NT2/D1 (cell line): ENCODE measurements around the gene BOLA2B.

Experiments
- SUZ12 ChIP-seq: IDR thresholded peaks from 2 replicates; pipeline ENCODE4 v1.6.1; 2011; ENCODE audit not compliant: insufficient read length, insufficient read depth; ENCODE audit errors: extremely low read depth
- YY1 ChIP-seq: IDR thresholded peaks from 2 replicates; pipeline ENCODE4 v1.6.1; 2011; ENCODE audit not compliant: insufficient read length, insufficient read depth
- ZNF274 ChIP-seq: IDR thresholded peaks from 2 replicates; pipeline ENCODE4 v1.6.1; 2011; ENCODE audit warnings: mild to moderate bottlenecking, low read depth, low read length

DNA sequence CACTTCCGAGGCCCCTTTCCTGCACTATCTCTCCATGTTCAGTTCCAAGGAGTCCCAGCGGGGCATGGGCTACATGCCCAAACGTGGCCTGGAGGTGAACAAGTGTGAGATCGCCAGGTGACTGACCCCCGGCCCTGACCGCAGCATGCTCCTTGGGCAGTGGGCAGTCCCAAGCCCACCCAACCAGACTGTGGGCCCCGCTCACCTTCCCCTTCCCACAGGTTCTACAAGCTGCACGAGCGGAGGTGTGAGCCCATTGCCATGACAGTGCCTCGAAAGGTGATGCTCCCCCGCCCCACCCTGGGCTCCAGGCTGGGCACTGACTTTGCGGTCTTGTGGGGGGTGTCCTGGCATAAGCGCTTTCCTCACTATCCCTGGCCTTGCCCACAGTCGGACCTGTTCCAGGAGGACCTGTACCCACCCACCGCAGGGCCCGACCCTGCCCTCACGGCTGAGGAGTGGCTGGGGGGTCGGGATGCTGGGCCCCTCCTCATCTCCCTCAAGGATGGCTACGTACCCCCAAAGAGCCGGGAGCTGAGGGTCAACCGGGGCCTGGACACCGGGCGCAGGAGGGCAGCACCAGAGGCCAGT is 5.4 kb downstream of the BOLA2B start:
- TF ChIP-seq YY1 (no peak), ZNF274 (no peak), SUZ12 (no peak)
